CD4-positive, alpha-beta T cell (primary cell): ENCODE results near the gene ZSWIM5. TPM values are rescaled to one million over a fixed set of nuclear protein-coding genes. Genes with fewer than 3 reads are reported as not detected.

ENCODE experiments used
- ATAC-seq: fragments of 200-7000 bp; cut with Tn5 transposase; one replicate; pipeline ENCODE4 v1.10.0; 2022; ENCODE audit warnings: mild to moderate bottlenecking; ENCODE audit not compliant: poor library complexity
- CTCF ChIA-PET: fragments of 350-600 bp; sonication (Branson Sonifier 250); formaldehyde crosslinking; loops from one replicate; lab custom pipeline; 2021; ENCODE audit warnings: antibody characterized with exemption, inconsistent platforms; lab: Charles Lee
- POLR2A ChIA-PET: fragments of 350-600 bp; sonication (Branson Sonifier 250); formaldehyde crosslinking; loops from one replicate; lab custom pipeline; 2021; ENCODE audit warnings: antibody characterized with exemption, inconsistent platforms; lab: Charles Lee
- DNase-seq, 14 experiments: peaks; one replicate each; pipeline ENCODE4 v3.0.0-alpha.2; 2013 to 2020; ENCODE audit warnings: mixed read lengths in 2 of 14
- H3K27ac ChIP-seq, 2 donors: one replicate each; pipeline versions ENCODE4 v1.5.1 to v1.7.0; 2013; ENCODE audit warnings: low read length in 2 of 2, low read depth in 1 of 2, mild to moderate bottlenecking in 1 of 2
- H3K27me3 ChIP-seq, 2 experiments: 1 replicate in 1 of 2; 2 replicates in 1 of 2; pipeline versions ENCODE4 v1.6.1 to v1.7.0; 2013; ENCODE audit warnings: low read length in 2 of 2, control low read depth in 1 of 2, mild to moderate bottlenecking in 1 of 2, moderate library complexity in 1 of 2; ENCODE audit not compliant: insufficient read depth in 2 of 2, control insufficient read depth in 1 of 2
- H3K36me3 ChIP-seq: one replicate; pipeline ENCODE4 v1.6.1; 2013; ENCODE audit warnings: low read length, control low read depth; ENCODE audit not compliant: insufficient read depth
- H3K4me1 ChIP-seq: one replicate; pipeline ENCODE4 v1.6.1; 2013; ENCODE audit warnings: low read length, control low read depth; ENCODE audit not compliant: insufficient read depth
- H3K4me3 ChIP-seq: one replicate; pipeline ENCODE4 v1.5.1; 2013; ENCODE audit warnings: mild to moderate bottlenecking, low read length, moderate library complexity
- H3K9me3 ChIP-seq, 2 experiments: 1 replicate in 1 of 2; 2 replicates in 1 of 2; pipeline versions ENCODE4 v1.6.1 to v1.7.0; 2013; ENCODE audit warnings: low read length in 2 of 2, mild to moderate bottlenecking in 2 of 2, control low read depth in 1 of 2, moderate library complexity in 1 of 2; ENCODE audit not compliant: control insufficient read depth in 1 of 2, insufficient read depth in 1 of 2
- H3K27ac Mint-ChIP-seq: one replicate; pipeline ENCODE4 v1.8.0; 2020; ENCODE audit warnings: mixed read lengths
- H3K27me3 Mint-ChIP-seq: one replicate; pipeline ENCODE4 v1.8.0; 2021; ENCODE audit warnings: mixed read lengths
- H3K36me3 Mint-ChIP-seq: one replicate; pipeline ENCODE4 v1.8.0; 2021; ENCODE audit warnings: low read depth, mixed read lengths
- H3K4me1 Mint-ChIP-seq: one replicate; pipeline ENCODE4 v1.8.0; 2021; ENCODE audit warnings: low read depth, mixed read lengths
- H3K4me3 Mint-ChIP-seq: one replicate; pipeline ENCODE4 v1.8.0; 2020; ENCODE audit warnings: mild to moderate bottlenecking, mixed read lengths
- H3K9me3 Mint-ChIP-seq: one replicate; pipeline ENCODE4 v1.8.0; 2020; ENCODE audit warnings: mixed read lengths
- intact Hi-C, 2 experiments: fragments of 100-400 bp; cut with DNase I in 1 of 2; cut with micrococcal nuclease in 1 of 2; formaldehyde crosslinking; loops; one replicate each; pipeline versions ENCODE4 v1.15.1 to v1.9.0; 2023 to 2025; cut with DNase I, micrococcal nuclease
- total RNA-seq, 174 experiments: library from RNA in 2 of 174; stranded (reverse) in 2 of 174; gene quantifications; one replicate each; pipeline ENCODE4 v1.2.3 and lab custom pipeline; 2021 to 2026
- TF ChIP-seq, protein P1 (sequence below): fragments of 200-600 bp; IDR thresholded peaks from one replicate; pipeline ENCODE4 v1.8.0; 2022; ENCODE audit warnings: antibody characterized with exemption, mild to moderate bottlenecking

The ZSWIM5 gene
- total RNA-seq, 2 experiments from 2014 or later, result 0.91 to 1.1 TPM

DNA sequence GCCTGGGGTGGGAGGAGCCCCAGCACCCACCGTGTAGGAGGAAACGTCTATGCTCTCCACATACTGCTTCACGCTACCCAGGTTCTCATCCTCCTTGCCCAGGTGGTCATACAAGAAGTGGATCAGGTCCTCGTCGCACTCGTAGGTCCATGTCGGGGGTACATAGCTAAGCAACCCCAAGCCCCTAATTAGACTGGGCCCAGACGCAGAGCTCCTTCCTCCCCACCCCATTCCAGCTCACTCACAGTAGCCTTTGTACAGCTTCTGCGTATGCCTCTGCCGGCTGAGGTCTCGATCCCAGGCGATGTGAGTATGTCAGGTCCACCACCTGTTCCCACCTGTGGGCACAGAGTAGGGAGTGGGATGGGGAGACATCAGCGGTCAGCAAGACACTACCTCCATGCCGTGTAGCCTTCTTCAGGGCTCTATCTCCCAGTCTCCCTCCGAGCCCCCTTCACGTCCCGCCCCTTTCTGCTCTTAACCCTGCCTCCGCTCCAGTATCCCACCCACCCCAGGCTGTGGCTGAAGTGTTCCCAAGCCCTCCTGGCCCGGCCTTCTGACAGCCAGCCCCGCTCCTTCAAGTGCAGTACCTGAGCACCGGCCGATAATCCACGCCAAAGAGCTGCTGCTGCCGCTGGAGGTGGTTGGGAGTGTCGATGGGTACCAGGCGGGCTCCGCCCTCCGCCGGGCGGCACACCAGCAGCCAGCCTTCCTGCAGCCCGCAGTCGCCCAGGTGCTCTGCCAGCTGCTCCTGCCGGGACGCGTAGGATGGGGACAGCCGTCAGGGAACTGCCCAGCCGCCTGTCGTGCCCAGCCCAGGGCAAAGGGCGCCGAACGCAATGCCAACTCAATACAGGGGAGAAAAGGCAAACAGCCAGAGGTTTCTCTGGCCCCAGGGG, 196.2 kb downstream of the ZSWIM5 start:
- Histone ChIP-seq H3K27ac (peak overlapping the region in 1 of 2 donors; percentile 62), H3K4me1 (peaks cover 63% of the 10 kb centered on the region), H3K27me3 (no peaks in the 10 kb centered on the region), H3K9me3 (no peaks in the 10 kb centered on the region), H3K36me3 (peaks cover 55% of the 10 kb centered on the region), H3K4me3 (peak overlapping the region; percentile 84)
- peak overlapping the region; percentile 91 for H3K4me3 Mint-ChIP-seq
- POLR2A ChIA-PET, result interaction anchor here (0.7 to 6.9 kb wide), 26 partner anchors 9 to 677 kb away, joined by 3 to 141 read pairs (median 10); partner anchors contain the start of genes ARMH1, BEST4, BTBD19 and CCDC163
- peak overlapping the region; percentile 76 for H3K27ac Mint-ChIP-seq
- CTCF ChIA-PET, result interaction anchor here (0.6 to 6.4 kb wide), 8 partner anchors 24 to 482 kb away, joined by 3 to 66 read pairs (median 5); partner anchors contain the start of genes EIF2B3, RNU5D-1 and TESK2
- ATAC-seq (peak; percentile 15), DNase-seq (peak in 8 of 14 experiments; percentile 16 to 64 (median 36))
- no peaks in the 10 kb centered on the region for H3K27me3 Mint-ChIP-seq
- peaks cover 74% of the 10 kb centered on the region for H3K36me3 Mint-ChIP-seq
- peaks cover 61% of the 10 kb centered on the region for H3K4me1 Mint-ChIP-seq
- no peaks in the 10 kb centered on the region for H3K9me3 Mint-ChIP-seq
- intact Hi-C loops, result loop anchor here (2.0 to 10.0 kb wide), 8 partner anchors 173 to 677 kb away; partner anchors contain the start of genes GPBP1L1 (in 2 of the 2), TMEM69 (in 2 of the 2), BTBD19 (in 1 of the 2) and DYNLT4 (in 1 of the 2)
- TF ChIP-seq, protein P1, sequence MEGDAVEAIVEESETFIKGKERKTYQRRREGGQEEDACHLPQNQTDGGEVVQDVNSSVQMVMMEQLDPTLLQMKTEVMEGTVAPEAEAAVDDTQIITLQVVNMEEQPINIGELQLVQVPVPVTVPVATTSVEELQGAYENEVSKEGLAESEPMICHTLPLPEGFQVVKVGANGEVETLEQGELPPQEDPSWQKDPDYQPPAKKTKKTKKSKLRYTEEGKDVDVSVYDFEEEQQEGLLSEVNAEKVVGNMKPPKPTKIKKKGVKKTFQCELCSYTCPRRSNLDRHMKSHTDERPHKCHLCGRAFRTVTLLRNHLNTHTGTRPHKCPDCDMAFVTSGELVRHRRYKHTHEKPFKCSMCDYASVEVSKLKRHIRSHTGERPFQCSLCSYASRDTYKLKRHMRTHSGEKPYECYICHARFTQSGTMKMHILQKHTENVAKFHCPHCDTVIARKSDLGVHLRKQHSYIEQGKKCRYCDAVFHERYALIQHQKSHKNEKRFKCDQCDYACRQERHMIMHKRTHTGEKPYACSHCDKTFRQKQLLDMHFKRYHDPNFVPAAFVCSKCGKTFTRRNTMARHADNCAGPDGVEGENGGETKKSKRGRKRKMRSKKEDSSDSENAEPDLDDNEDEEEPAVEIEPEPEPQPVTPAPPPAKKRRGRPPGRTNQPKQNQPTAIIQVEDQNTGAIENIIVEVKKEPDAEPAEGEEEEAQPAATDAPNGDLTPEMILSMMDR, result no peak

DNA sequence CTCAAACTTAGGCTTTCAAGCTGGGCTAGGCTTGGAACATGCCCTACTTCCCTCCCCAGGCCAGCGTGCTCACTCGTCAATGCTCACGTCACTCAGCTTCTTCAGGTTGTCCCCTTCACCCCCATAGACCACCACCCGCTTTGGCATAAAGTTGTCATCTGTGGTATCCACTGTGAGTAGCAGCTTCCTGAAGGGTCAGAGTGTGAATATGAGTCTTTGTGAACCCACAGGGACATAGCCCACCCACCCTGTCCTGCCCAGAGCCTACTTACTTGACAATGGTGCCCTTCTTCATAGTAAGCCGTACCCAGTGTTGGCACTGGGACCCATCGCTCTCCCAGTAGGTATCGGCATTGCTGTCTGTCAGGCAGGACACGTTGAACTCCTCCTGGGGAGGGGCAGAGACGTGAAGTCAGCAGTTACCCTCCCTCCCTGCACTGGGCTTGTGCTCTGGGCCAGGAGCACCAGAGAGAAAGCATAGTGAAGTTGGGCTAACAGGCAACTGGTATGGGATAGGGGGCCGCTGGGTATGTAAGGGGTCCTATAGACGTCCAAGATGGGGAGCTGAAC, 197.0 kb downstream of the ZSWIM5 start:
- ChIA-PET POLR2A (interaction anchor here (1.4 to 6.9 kb wide), 5 partner anchors 201 to 574 kb away, joined by 3 to 141 read pairs (median 34); partner anchors contain the start of genes BTBD19, DYNLT4, NASP and PLK3), CTCF (no interaction called here)
- Histone ChIP-seq H3K27ac (no peak overlapping the region), H3K4me3 (peak overlapping the region; percentile 84), H3K27me3 (no peaks in the 10 kb centered on the region), H3K36me3 (peaks cover 57% of the 10 kb centered on the region), H3K4me1 (peaks cover 59% of the 10 kb centered on the region), H3K9me3 (no peaks in the 10 kb centered on the region)
- Mint-ChIP-seq H3K4me1 (peaks cover 53% of the 10 kb centered on the region), H3K4me3 (peak overlapping the region; percentile 91), H3K27me3 (no peaks in the 10 kb centered on the region), H3K27ac (peak overlapping the region; percentile 76), H3K9me3 (no peaks in the 10 kb centered on the region), H3K36me3 (peaks cover 75% of the 10 kb centered on the region)
- no peak for ATAC-seq
- TF ChIP-seq, protein P1, result no peak
- intact Hi-C loops, result loop anchor here in 1 of 2 experiments (2.0 kb wide), 1 partner anchor 233 kb away; no protein-coding TSS in a partner anchor
- no peak for DNase-seq

DNA sequence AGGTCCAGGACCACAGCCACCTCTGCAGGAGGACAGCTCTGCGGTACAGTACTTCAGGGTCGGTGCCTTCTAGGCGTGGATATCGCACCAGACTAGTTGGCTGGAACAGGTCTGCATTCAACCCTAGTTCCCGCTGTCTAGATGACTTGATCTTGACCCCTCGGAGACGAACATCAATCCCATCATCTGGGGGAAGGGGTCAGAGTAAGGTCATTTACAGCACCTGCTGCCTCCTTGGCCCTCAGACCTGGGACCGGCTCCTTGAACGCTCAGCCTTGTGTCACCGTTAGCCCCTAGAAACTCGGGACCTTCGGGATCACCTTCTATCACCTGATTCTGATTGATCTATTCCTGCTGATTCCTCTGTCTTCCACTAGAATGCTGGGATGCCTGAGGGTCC, 197.9 kb downstream of the ZSWIM5 start:
- TF ChIP-seq, protein P1, result no peak
- no peak overlapping the region for H3K4me3 ChIP-seq
- Mint-ChIP-seq H3K9me3 (no peaks in the 10 kb centered on the region), H3K27ac (peak overlapping the region; percentile 76), H3K4me3 (peak overlapping the region; percentile 60), H3K36me3 (peaks cover 81% of the 10 kb centered on the region), H3K4me1 (peaks cover 45% of the 10 kb centered on the region), H3K27me3 (no peaks in the 10 kb centered on the region)
- H3K9me3 ChIP-seq, result no peaks in the 10 kb centered on the region
- no peaks in the 10 kb centered on the region for H3K27me3 ChIP-seq
- ATAC-seq (no peak), DNase-seq (no peak)
- H3K36me3 ChIP-seq, result peaks cover 59% of the 10 kb centered on the region
- ChIA-PET CTCF (no interaction called here), POLR2A (interaction anchor here (1.4 to 3.9 kb wide), 2 partner anchors 200 to 233 kb away, joined by 3 to 34 read pairs; partner anchors contain the start of genes BTBD19, DYNLT4 and RPS8)
- peaks cover 50% of the 10 kb centered on the region for H3K4me1 ChIP-seq
- intact Hi-C loops, result loop anchor here in 1 of 2 experiments (2.0 kb wide), 1 partner anchor 232 kb away; no protein-coding TSS in a partner anchor
- no peak overlapping the region for H3K27ac ChIP-seq
